Measurements from ENCODE around the gene ZDHHC11. TPM values are rescaled to one million over a fixed set of nuclear protein-coding genes. Genes with fewer than 3 reads are reported as not detected.
A peak's percentile ranks its signal among the peaks of the same experiment; 100 is the strongest.

ZDHHC11 gene, protein sequence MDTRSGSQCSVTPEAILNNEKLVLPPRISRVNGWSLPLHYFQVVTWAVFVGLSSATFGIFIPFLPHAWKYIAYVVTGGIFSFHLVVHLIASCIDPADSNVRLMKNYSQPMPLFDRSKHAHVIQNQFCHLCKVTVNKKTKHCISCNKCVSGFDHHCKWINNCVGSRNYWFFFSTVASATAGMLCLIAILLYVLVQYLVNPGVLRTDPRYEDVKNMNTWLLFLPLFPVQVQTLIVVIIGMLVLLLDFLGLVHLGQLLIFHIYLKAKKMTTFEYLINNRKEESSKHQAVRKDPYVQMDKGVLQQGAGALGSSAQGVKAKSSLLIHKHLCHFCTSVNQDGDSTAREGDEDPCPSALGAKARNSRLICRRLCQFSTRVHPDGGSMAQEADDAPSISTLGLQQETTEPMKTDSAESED
- total RNA-seq (10 to 100 TPM in 1 of 7 donors, 1 to 10 TPM in 6; 1.7 to 25.6 (median 6.0) TPM), polyA plus RNA-seq (1 to 10 TPM; 1.1 to 2.1 TPM)
- long read RNA-seq, donor 1, partial matches to known transcripts = 0 of 1 reads
- long read RNA-seq, donor 1, other reads (novel, unspliced or antisense) = 1 of 1 reads
- long read RNA-seq, donor 2 = 0 reads
- long read RNA-seq, donor 3 = 0 reads

DNA sequence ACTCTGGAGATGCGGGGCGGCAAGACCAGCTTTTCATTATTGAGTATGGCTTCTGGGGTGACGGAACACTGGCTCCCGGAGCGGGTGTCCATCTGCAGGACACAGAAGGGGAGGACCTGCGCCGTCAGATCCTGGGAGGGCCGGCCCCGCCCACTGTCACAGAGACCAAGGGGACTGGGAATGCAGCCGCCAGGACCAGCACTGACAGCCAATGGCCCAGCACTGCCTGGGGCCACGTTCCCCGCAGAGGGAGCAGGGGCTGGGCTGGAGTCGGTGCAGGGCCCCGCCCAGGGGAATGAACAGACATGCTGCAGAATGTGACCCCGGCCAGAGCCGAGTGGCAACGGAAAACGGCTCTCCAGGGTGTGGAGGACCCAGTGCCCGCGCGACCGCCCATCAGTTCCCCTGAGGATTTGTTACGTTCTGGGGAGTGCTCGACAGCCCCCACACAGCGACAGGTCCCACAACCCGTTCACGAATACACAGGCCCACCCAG is at the start of gene ZDHHC11:
TSS of gene ZDHHC11 (minus strand) at position 476 of the 496 bp plus-strand sequence. CDS start at position 92, 384 bp downstream.
- H3K9me3 ChIP-seq = no peaks in the 10 kb centered on the region
- TF ChIP-seq, protein P1, sequence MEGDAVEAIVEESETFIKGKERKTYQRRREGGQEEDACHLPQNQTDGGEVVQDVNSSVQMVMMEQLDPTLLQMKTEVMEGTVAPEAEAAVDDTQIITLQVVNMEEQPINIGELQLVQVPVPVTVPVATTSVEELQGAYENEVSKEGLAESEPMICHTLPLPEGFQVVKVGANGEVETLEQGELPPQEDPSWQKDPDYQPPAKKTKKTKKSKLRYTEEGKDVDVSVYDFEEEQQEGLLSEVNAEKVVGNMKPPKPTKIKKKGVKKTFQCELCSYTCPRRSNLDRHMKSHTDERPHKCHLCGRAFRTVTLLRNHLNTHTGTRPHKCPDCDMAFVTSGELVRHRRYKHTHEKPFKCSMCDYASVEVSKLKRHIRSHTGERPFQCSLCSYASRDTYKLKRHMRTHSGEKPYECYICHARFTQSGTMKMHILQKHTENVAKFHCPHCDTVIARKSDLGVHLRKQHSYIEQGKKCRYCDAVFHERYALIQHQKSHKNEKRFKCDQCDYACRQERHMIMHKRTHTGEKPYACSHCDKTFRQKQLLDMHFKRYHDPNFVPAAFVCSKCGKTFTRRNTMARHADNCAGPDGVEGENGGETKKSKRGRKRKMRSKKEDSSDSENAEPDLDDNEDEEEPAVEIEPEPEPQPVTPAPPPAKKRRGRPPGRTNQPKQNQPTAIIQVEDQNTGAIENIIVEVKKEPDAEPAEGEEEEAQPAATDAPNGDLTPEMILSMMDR (IDR thresholded peaks at IDR 0.05) = no peak
- TF ChIP-seq POLR2A (IDR thresholded peaks at IDR 0.05) (no peak), EP300 (IDR thresholded peaks at IDR 0.05) (no peak)

DNA sequence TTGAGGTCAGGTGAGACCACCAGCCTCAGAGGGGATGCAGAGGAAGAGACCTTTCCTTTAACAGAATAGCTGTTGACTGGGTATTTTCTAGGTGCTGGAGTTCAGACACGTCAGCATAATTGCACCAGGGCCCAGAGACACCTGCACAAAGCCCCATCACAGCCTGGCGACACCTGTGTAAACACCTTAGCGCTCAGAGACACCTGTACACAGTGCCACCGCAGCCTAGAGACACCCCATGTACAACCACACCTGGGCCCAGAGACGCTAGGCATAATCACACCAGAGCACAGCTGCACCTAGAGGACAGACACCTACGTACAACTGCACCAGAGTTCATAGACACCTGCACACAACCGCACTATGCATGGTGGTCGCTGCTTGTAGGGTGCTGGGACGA is 42.9 kb upstream of the ZDHHC11 start:
- Histone ChIP-seq H3K4me1 (ENCODE audit: insufficient read depth) (peaks cover 9% of the 10 kb centered on the region), H3K27ac (no peak overlapping the region), H3K36me3 (no peaks in the 10 kb centered on the region), H3K9me3 (no peaks in the 10 kb centered on the region), H3K27me3 (no peaks in the 10 kb centered on the region), H3K4me3 (no peak overlapping the region)
- TF ChIP-seq POLR2A (IDR thresholded peaks at IDR 0.05) = no peak
- TF ChIP-seq EP300 (IDR thresholded peaks at IDR 0.05) = no peak
- TF ChIP-seq, protein P1 (IDR thresholded peaks at IDR 0.05) = no peak
- no peak for DNase-seq
- intact Hi-C loops (cut with DNase I) = loop anchor here in 2 of 4 donors (5.0 kb wide), 1 partner anchor 221 kb away; no protein-coding TSS in a partner anchor
- WGBS, 3 donors = 84 to 90% (median 86%) methylated on average over 9 of the region's 9 CpGs

More for the DNA sequence above, at the start of gene ZDHHC11:
- 58 to 71% (median 69%) methylated on average over 20 to 27 of the region's 27 CpGs for WGBS, 3 donors
- DNase-seq = peak in 3 of 5 donors; percentile 9 to 29 (median 12)
- Histone ChIP-seq H3K27ac (no peak within 1 kb of the TSS), H3K27me3 (no peaks in the 10 kb centered on the region), H3K4me1 (ENCODE audit: insufficient read depth) (no peaks in the 10 kb centered on the region), H3K36me3 (no peaks in the 10 kb centered on the region), H3K4me3 (no peak within 1 kb of the TSS)
- intact Hi-C loops (cut with DNase I) = no loop called here

DNA sequence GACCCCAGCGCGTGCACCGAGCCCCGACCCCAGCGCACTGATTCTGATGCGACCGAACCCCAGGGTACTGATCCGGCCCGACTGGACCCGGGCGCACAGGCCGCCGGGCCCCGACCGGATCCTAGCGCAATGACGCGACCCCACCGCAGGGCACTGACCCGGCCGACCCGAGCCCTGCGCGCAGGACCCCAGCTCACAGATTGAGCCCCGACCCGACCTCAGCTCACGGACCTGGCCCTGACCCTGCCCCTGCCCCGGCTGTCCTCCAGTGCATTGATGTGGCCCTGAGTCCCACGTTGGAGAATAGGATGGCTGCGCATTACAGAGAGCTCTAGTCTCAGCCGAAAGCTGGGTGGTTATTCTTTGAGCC is 42.3 kb upstream of the ZDHHC11 start:
- H3K9me3 ChIP-seq = no peaks in the 10 kb centered on the region
- intact Hi-C loops (cut with DNase I) = loop anchor here in 2 of 4 donors (5.0 kb wide), 1 partner anchor 221 kb away; no protein-coding TSS in a partner anchor
- H3K27ac ChIP-seq = no peak overlapping the region
- no peaks in the 10 kb centered on the region for H3K36me3 ChIP-seq
- H3K27me3 ChIP-seq = no peaks in the 10 kb centered on the region
- TF ChIP-seq, protein P1 (IDR thresholded peaks at IDR 0.05) = no peak
- TF ChIP-seq EP300 (IDR thresholded peaks at IDR 0.05) (no peak), POLR2A (IDR thresholded peaks at IDR 0.05) (no peak)
- peaks cover 9% of the 10 kb centered on the region for H3K4me1 ChIP-seq (ENCODE audit: insufficient read depth)
- H3K4me3 ChIP-seq = peak overlapping the region; percentile 91
- 0 to 1% (median 1%) methylated on average over 15 to 31 of the region's 31 CpGs for WGBS, 3 donors
- DNase-seq = peak in 1 of 5 donors; percentile 39

DNA sequence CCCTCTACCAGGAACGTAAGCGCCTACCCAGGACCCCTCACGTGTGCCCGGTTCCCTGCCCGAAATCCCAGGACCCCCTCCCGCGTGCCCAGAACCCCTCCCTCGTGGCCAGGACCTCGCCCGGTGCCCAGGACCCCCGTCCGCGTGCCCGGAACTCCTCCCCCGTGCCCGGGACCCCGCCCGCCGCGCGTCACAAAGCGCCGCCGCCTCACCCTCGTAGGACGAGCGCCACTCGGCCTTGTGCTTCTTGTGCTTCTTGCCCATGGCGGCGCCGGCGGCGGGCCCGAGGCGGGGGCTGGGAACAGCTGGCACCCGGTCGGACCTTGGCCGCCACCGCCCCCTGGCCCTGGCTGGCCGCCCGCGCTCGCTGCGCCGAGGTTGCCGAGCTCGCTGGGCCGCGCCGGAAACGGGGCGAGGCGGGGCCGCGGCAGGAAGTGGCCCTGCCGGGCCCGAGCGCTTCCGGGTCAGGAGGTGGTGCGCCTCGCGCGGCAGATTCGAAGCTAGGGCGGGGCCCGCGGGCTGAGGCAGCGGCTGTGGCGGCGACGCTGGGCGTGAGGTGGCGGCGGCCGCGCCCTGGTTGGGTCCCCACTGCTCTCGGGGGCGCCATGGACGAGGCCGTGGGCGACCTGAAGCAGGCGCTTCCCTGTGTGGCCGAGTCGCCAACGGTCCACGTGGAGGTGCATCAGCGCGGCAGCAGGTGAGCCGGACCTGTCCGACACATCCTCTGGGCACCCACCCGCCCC is 41.8 kb upstream of the ZDHHC11 start, which contains the start of the genes BRD9 and TRIP13:
TSS of gene BRD9 (minus strand) at position 408 of the 743 bp plus-strand sequence. CDS start at position 264, 144 bp downstream.
TSS of gene TRIP13 (plus strand) at position 491 of the 743 bp plus-strand sequence. CDS start at position 606, 115 bp downstream.
- TF ChIP-seq EP300 (IDR thresholded peaks at IDR 0.05) = no peak
- TF ChIP-seq, protein P1 (IDR thresholded peaks at IDR 0.05) = peak in 1 of 3 donors; percentile 20
- peak; percentile 51 for TF ChIP-seq POLR2A (IDR thresholded peaks at IDR 0.05)
- Histone ChIP-seq H3K9me3 (no peaks in the 10 kb centered on the region), H3K4me3 (peak within 1 kb of the TSS; percentile 91), H3K36me3 (no peaks in the 10 kb centered on the region), H3K27ac (peak within 1 kb of the TSS; percentile 33 to 81), H3K4me1 (ENCODE audit: insufficient read depth) (peaks cover 9% of the 10 kb centered on the region), H3K27me3 (no peaks in the 10 kb centered on the region)
- intact Hi-C loops (cut with DNase I) = loop anchor here in 2 of 4 donors (5.0 kb wide), 1 partner anchor 220 kb away; no protein-coding TSS in a partner anchor
- DNase-seq = peak; percentile 75 to 89 (median 81)
- 1% methylated on average over 73 to 91 of the region's 91 CpGs for WGBS, 3 donors
